Measurements from ENCODE around the gene APBB2.

The APBB2 gene

DNA sequence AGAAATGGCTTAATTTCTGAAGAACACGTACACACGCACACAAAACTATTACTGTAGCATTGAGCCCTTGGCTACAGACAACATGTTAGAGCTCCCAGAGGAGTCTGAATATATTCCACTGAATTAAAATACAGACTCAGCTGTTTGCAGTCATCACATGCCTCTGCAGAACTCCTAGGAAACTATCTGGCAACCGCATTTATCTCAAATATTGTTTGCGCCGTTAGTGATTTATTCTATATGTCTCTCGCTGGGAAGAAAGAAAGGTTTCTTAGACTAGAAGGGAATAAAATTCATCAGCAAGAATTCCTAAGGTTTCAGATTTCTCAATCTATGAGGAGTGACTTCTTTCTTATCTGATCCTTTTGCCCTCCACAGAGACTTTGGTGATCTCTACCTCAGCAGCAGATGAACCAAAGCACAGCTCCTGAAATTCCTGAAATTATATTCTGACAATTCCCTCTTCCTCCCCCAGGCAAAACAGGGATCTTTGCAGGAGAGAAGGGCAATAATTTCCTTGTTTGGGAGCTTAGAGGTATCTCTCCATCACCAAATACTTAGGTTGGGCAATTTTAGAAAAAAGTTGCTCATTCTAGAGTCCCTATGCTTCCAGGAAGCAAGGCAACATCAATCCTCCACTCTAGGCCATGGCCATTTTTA, 199.2 kb downstream of the APBB2 start:
- no peak for TF ChIP-seq ZFX (IDR thresholded peaks at IDR 0.05)
- TF ChIP-seq, protein P1, sequence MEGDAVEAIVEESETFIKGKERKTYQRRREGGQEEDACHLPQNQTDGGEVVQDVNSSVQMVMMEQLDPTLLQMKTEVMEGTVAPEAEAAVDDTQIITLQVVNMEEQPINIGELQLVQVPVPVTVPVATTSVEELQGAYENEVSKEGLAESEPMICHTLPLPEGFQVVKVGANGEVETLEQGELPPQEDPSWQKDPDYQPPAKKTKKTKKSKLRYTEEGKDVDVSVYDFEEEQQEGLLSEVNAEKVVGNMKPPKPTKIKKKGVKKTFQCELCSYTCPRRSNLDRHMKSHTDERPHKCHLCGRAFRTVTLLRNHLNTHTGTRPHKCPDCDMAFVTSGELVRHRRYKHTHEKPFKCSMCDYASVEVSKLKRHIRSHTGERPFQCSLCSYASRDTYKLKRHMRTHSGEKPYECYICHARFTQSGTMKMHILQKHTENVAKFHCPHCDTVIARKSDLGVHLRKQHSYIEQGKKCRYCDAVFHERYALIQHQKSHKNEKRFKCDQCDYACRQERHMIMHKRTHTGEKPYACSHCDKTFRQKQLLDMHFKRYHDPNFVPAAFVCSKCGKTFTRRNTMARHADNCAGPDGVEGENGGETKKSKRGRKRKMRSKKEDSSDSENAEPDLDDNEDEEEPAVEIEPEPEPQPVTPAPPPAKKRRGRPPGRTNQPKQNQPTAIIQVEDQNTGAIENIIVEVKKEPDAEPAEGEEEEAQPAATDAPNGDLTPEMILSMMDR (conservative IDR thresholded peaks at IDR 0.05): no peak
- H3K27ac ChIP-seq: no peak overlapping the region

DNA sequence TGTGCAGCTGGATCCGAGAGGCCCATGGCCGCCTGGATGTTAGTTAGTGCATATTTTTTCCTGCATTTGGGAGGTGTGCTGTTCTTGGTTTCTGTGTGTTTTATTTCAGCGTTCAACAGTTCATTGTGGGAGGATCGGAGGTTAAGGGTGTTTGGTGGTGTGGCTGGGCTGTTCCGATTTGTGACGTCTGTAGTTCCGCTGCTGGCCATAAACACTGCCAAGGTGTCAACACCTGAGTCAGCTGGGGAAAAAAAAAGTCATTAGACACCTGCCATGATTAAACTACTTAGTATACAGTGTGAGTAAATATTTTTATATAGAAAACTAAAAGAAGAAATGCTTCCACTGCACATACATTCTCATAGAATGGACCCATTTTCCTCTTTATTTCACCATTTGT, 200.2 kb downstream of the APBB2 start:
- TF ChIP-seq, protein P1 (conservative IDR thresholded peaks at IDR 0.05): no peak
- TF ChIP-seq ZFX (IDR thresholded peaks at IDR 0.05): no peak
- no peak overlapping the region for H3K27ac ChIP-seq

DNA sequence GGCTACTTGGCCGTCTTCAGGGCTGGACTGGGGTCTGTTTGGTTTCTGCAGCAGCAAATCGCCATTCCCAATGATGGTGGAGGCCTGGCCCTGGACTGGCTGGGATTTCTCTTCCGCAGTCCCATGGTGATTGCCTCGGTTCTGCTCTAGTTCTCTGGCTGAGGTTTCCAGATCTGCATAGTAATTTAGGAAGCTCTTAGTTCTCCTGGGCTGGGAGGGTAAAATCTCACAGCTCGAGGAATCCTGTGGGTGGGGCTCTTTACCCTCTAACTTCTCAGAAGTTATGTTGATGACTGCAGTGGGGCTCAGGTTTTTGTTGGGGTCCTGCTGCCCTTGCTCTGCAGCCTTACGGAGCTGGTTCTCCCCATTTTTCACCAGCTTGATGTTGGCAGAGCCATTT, 200.6 kb downstream of the APBB2 start:
- TF ChIP-seq, protein P1 (conservative IDR thresholded peaks at IDR 0.05): no peak
- TF ChIP-seq ZFX (IDR thresholded peaks at IDR 0.05): no peak
- no peak overlapping the region for H3K27ac ChIP-seq

DNA sequence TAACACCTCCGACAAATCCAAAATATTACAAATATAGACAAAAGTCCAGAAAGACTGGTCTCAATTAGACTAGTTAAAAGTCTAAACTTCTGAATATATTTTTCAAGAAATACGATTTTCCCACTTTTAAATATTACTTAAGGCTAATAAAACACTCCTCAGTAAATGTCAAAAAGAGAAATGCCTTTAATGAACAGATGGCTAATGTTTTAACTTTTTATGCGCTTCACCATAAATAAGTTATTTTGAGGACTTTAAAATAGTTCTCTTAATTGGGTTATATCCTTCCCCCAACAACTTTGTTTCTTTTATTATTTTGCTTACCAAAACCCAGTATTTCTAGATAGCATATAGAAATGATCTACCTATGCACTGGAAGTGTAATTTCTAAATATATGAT, 201.4 kb downstream of the APBB2 start:
- TF ChIP-seq, protein P1 (conservative IDR thresholded peaks at IDR 0.05): no peak
- TF ChIP-seq ZFX (IDR thresholded peaks at IDR 0.05): no peak
- no peak overlapping the region for H3K27ac ChIP-seq

DNA sequence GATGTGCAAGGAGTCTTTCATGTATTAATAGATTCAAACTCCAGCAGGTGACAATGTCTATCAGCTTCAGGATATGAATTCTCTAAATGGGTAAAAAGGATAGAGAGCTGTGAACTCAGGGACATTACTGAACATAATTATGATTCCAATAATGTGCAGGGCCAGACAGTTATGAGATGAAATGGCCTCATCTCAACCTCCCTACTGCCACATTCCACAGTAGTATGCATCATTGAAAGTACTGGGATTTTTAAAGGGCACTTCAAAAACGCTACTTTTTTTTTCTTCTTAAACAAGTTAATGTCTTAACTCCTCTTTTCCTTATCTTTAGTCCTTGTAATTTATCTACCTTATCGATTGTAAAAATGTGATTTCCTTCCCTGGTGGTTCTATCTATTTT, 202.0 kb downstream of the APBB2 start:
- no peak for TF ChIP-seq ZFX (IDR thresholded peaks at IDR 0.05)
- TF ChIP-seq, protein P1 (conservative IDR thresholded peaks at IDR 0.05): no peak
- H3K27ac ChIP-seq: no peak overlapping the region

DNA sequence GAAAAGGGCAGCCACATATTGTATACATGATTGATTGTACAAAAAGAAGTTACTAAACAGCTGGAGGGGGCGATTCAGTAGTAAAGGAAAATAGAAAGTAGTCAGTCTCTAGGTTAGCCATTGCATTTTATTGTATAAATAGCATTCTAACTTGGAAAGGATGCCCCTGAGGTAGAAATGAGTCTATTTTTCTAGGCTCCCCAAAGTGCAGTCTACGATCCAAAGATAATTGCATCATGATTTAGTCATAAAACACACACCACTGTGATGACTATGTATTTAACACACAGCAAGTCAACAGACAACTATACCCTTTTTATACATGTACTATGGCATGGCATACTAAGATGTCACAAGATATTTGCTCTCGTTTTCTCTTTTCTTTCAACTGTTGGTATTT, 204.9 kb downstream of the APBB2 start:
- no peak overlapping the region for H3K27ac ChIP-seq

DNA sequence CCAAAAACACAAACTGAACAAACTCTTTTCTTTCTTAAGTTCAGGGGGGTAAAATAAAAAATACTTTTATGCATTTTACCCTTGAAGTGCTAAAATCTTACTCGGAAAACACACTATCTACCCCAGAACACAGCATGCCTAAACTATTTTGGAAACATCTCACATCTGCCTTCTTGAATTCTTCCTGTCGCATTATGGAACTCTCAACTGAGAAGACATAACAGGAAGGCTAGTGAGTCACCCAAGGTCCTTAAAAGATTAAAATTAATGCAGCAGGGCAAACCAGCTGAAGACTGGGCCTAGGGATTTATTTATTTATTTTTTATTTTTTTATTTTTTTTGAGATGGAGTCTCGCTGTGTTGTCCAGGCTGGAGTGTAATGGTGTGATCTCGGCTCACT, 208.2 kb downstream of the APBB2 start:
- no peak for TF ChIP-seq ZFX (IDR thresholded peaks at IDR 0.05)
- TF ChIP-seq, protein P1 (conservative IDR thresholded peaks at IDR 0.05): no peak
- H3K27ac ChIP-seq: no peak overlapping the region

More for the DNA sequence above, 204.9 kb downstream of the APBB2 start:
- TF ChIP-seq, protein P1 (conservative IDR thresholded peaks at IDR 0.05): no peak
- no peak for TF ChIP-seq ZFX (IDR thresholded peaks at IDR 0.05)
